Gastroesophageal sphincter (tissue), 4 donors: ENCODE measurements around the gene AAK1. TPM values are rescaled to one million over a fixed set of nuclear protein-coding genes. Genes with fewer than 3 reads are reported as not detected.
A peak's percentile ranks its signal among the peaks of the same experiment; 100 is the strongest.

Experiments
- ATAC-seq: fragments of 150-250 bp; one replicate; pipeline ENCODE4 v1.9.1; 2016; ENCODE audit warnings: mild to moderate bottlenecking, moderate library complexity
- H3K27ac ChIP-seq, 4 donors: fragments of 200-600 bp; sonication (generic) in 3 of 4; 1 replicate in 3 of 4; 2 replicates in 1 of 4; pipeline ENCODE4 v1.5.1; 2016 to 2019
- H3K27me3 ChIP-seq: fragments of 200-600 bp; sonication (generic); one replicate; pipeline ENCODE4 v1.5.1; 2019
- H3K36me3 ChIP-seq, 2 donors: fragments of 200-600 bp; sonication (generic); one replicate each; pipeline ENCODE4 v1.5.1; 2019; ENCODE audit warnings: control low read depth in 1 of 2
- H3K4me1 ChIP-seq, 3 donors: fragments of 200-600 bp; sonication (generic); 1 replicate in 2 of 3; 2 replicates in 1 of 3; pipeline ENCODE4 v1.5.1; 2016 to 2019; ENCODE audit warnings: control low read depth in 2 of 3
- H3K4me3 ChIP-seq, 2 donors: fragments of 200-600 bp; sonication (generic); one replicate each; pipeline ENCODE4 v1.5.1; 2019; ENCODE audit warnings: mild to moderate bottlenecking in 1 of 2, moderate library complexity in 1 of 2
- H3K9me3 ChIP-seq, 3 donors: fragments of 200-600 bp; sonication (generic); one replicate each; pipeline ENCODE4 v1.5.1; 2017 to 2019; ENCODE audit warnings: control low read depth in 2 of 3
- CTCF ChIP-seq, 4 experiments: fragments of 200-600 bp in 2 of 4; fragments of 450-650 bp in 2 of 4; sonication (generic) in 1 of 4; IDR thresholded peaks; one replicate each; pipeline ENCODE4 v1.5.1; 2017 to 2019; ENCODE audit warnings: antibody characterized with exemption in 4 of 4, mild to moderate bottlenecking in 2 of 4, moderate library complexity in 2 of 4
- EP300 ChIP-seq: sonication (generic); formaldehyde crosslinking; IDR thresholded peaks from one replicate; pipeline ENCODE4 v1.6.1; 2017; ENCODE audit warnings: antibody characterized with exemption, mild to moderate bottlenecking
- POLR2A ChIP-seq, 2 donors: fragments of 450-650 bp; IDR thresholded peaks; one replicate each; pipeline ENCODE4 v1.6.1; 2017; ENCODE audit warnings: antibody characterized with exemption in 2 of 2, mild to moderate bottlenecking in 2 of 2, moderate library complexity in 1 of 2
- POLR2AphosphoS5 ChIP-seq: sonication (generic); formaldehyde crosslinking; IDR thresholded peaks from one replicate; pipeline ENCODE4 v1.6.1; 2017; ENCODE audit warnings: antibody characterized with exemption
- WGBS, 2 donors: methylation state at CpG; one replicate each; pipeline ENCODE4 v1.1.5; 2018; ENCODE audit warnings: low coverage in 1 of 2; 5-methylcytosine and 5-hydroxymethylcytosine counted together
- total RNA-seq, 4 donors: library from RNA; depleted of rRNA; stranded (reverse); fragments of >200 nt; gene quantifications; one replicate each; pipeline ENCODE4 v1.1.0, GENCODE V29; 2016

AAK1 gene
- total RNA-seq, 4 donors from 2014 or later, result 32.3 to 55.9 (median 49.6) TPM

DNA sequence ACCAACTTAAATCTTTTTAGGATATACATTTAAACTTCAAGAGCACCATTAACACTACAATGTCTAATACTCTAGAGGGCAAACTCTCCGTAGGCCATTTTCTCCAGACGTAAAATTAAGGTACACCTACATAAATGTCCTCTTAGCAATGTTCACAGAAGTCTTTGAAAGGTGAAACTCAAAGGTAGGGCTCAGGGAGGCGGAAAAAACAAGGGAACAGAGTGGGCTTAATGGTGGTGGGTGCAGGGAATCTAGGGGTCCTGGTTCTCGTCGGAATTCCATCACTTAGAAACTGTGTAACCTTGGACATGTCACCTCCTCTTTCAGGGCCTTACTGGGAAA, 207.0 kb downstream of the AAK1 start:
- ATAC-seq, result no peak
- WGBS, 2 donors, result 0 to 3% methylated on average over 4 of the region's 5 CpGs
- peaks cover 0 to 37% (median 10%) of the 10 kb centered on the region in 3 donors for H3K4me1 ChIP-seq

DNA sequence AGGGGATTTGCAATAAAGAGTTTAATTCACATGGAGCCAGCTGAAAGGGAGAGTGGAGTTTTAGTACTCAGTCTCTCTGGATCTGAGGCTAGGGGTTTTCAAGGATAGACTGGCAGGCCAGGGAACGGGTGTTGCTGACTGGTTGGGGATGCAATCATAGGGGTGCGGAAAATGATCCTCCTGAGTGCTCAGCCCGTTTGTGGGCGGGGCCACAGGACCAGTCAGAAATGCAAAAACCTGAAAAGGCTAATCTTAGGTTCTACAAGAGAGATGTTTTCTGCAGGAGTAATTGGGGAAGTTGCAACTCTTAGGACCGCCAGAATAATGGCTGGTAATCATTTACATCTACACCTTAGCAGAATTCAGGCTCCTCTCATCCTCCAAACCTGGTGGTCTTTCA, 208.8 kb downstream of the AAK1 start:
- Histone ChIP-seq H3K27me3 (no peaks in the 10 kb centered on the region), H3K9me3 (no peaks in the 10 kb centered on the region), H3K27ac (no peak overlapping the region), H3K36me3 (peaks cover 0 to 19% of the 10 kb centered on the region in 2 donors), H3K4me3 (no peak overlapping the region), H3K4me1 (peaks cover 0 to 42% (median 10%) of the 10 kb centered on the region in 3 donors)
- TF ChIP-seq POLR2A (IDR thresholded peaks at IDR 0.05) (no peak), CTCF (IDR thresholded peaks at IDR 0.05) (no peak), POLR2AphosphoS5 (no peak)
- WGBS, 2 donors, result 67 to 88% methylated on average over 3 of the region's 5 CpGs
- ATAC-seq, result no peak

More for the DNA sequence above, 207.0 kb downstream of the AAK1 start:
- no peaks in the 10 kb centered on the region for H3K27me3 ChIP-seq
- H3K27ac ChIP-seq, result peak overlapping the region; percentile 91 to 99 (median 96)
- peaks cover 0 to 2% of the 10 kb centered on the region in 2 donors for H3K36me3 ChIP-seq
- H3K9me3 ChIP-seq, result no peaks in the 10 kb centered on the region
- peak overlapping the region; percentile 63 to 67 for H3K4me3 ChIP-seq
- TF ChIP-seq CTCF (IDR thresholded peaks at IDR 0.05), result no peak

- no peak for ATAC-seq
These were observed 213.9 kb downstream of the AAK1 start for GRCh38 chr2:69429491-69430183.

DNA sequence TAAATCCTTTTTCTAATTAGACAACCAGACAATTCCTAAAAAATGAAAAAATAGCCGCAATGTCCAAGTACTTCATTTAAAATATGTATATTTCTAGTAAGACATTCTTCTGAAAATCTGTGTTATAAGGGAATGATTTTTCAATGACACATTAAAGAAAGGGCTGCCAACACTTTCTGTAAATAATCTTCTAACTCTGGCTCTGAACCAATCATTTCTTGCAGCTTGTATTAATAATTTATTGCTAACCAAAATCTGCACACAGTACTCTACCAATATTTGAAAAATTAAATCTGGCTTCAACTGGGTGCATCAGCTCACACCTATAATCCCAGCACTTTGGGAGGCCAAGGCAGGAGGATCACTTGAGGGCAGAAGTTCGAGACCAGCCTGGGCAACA, 214.6 kb downstream of the AAK1 start:
- Histone ChIP-seq H3K36me3 (peaks cover 0 to 70% of the 10 kb centered on the region in 2 donors), H3K4me3 (no peak overlapping the region), H3K27me3 (no peaks in the 10 kb centered on the region), H3K9me3 (no peaks in the 10 kb centered on the region), H3K4me1 (peaks cover 0 to 34% (median 5%) of the 10 kb centered on the region in 3 donors), H3K27ac (no peak overlapping the region)
- 43 to 64% methylated on average over 2 of the region's 2 CpGs for WGBS, 2 donors
- no peak for ATAC-seq
- TF ChIP-seq POLR2AphosphoS5, result no peak
- no peak for TF ChIP-seq CTCF (IDR thresholded peaks at IDR 0.05)
- TF ChIP-seq EP300, result no peak
- TF ChIP-seq POLR2A (IDR thresholded peaks at IDR 0.05), result no peak

More at GRCh38 chr2:69429491-69430183, 213.9 kb downstream of the AAK1 start:
- no peaks in the 10 kb centered on the region for H3K9me3 ChIP-seq
- no peak for TF ChIP-seq EP300
- no peaks in the 10 kb centered on the region for H3K27me3 ChIP-seq
- H3K4me1 ChIP-seq, result peaks cover 0 to 33% (median 5%) of the 10 kb centered on the region in 3 donors
- peaks cover 0 to 68% of the 10 kb centered on the region in 2 donors for H3K36me3 ChIP-seq
- 90 to 92% methylated on average over 5 to 6 of the region's 6 CpGs for WGBS, 2 donors
- no peak overlapping the region for H3K4me3 ChIP-seq
- no peak overlapping the region for H3K27ac ChIP-seq

- Histone ChIP-seq H3K27me3 (no peaks in the 10 kb centered on the region), H3K4me1 (peaks cover 0 to 39% (median 5%) of the 10 kb centered on the region in 3 donors), H3K4me3 (no peak overlapping the region), H3K36me3 (peaks cover 0 to 78% of the 10 kb centered on the region in 2 donors), H3K9me3 (no peaks in the 10 kb centered on the region), H3K27ac (no peak overlapping the region)
- no peak for ATAC-seq
- no peak for TF ChIP-seq POLR2AphosphoS5
- TF ChIP-seq POLR2A (IDR thresholded peaks at IDR 0.05), result no peak
- no peak for TF ChIP-seq CTCF (IDR thresholded peaks at IDR 0.05)
- TF ChIP-seq EP300, result no peak
- WGBS, 2 donors, result 58 to 88% methylated on average over 2 of the region's 2 CpGs
These were observed 219.1 kb downstream of the AAK1 start for GRCh38 chr2:69424419-69424818.
